Activated B cell treated with CpG ODN at 0.5 μM for 24 hours (primary cell): ENCODE data around the gene MYOZ3. TPM values are rescaled to one million over a fixed set of nuclear protein-coding genes. Genes with fewer than 3 reads are reported as not detected.

Experiments used
- ATAC-seq: fragments of 200-7000 bp; cut with Tn5 transposase; one replicate; pipeline ENCODE4 v1.10.0; 2021; ENCODE audit warnings: low read depth, mild to moderate bottlenecking, moderate library complexity
- CTCF ChIA-PET: fragments of 350-600 bp; sonication (Branson Sonifier 250); formaldehyde crosslinking; loops from one replicate; lab custom pipeline; 2021; ENCODE audit warnings: antibody characterized with exemption; lab: Charles Lee
- POLR2A ChIA-PET: fragments of 350-600 bp; sonication (Branson Sonifier 250); formaldehyde crosslinking; loops from one replicate; lab custom pipeline; 2021; ENCODE audit warnings: antibody characterized with exemption; lab: Charles Lee
- DNase-seq: peaks from one replicate; pipeline ENCODE4 v3.0.0; 2022
- H3K27ac Mint-ChIP-seq: one replicate; pipeline ENCODE4 v1.8.0; 2020; ENCODE audit warnings: mixed read lengths
- H3K27me3 Mint-ChIP-seq: one replicate; pipeline ENCODE4 v1.8.0; 2021; ENCODE audit warnings: mixed read lengths
- H3K36me3 Mint-ChIP-seq: one replicate; pipeline ENCODE4 v1.8.0; 2021; ENCODE audit warnings: low read depth, mixed read lengths
- H3K4me1 Mint-ChIP-seq: one replicate; pipeline ENCODE4 v1.8.0; 2021; ENCODE audit warnings: mixed read lengths
- H3K4me3 Mint-ChIP-seq: one replicate; pipeline ENCODE4 v1.8.0; 2020; ENCODE audit warnings: mild to moderate bottlenecking, mixed read lengths
- H3K9me3 Mint-ChIP-seq: one replicate; pipeline ENCODE4 v1.8.0; 2020; ENCODE audit warnings: mixed read lengths
- intact Hi-C: fragments of 100-400 bp; cut with micrococcal nuclease; formaldehyde crosslinking; loops from one replicate; pipeline ENCODE4 v1.15.1; 2024
- total RNA-seq: library from RNA; stranded (reverse); gene quantifications from 2 replicates; pipeline ENCODE4 v1.2.3, GENCODE V29; 2022
- TF ChIP-seq, protein P1 (sequence below): fragments of 200-600 bp; IDR thresholded peaks from one replicate; pipeline ENCODE4 v1.8.0; 2022; ENCODE audit warnings: antibody characterized with exemption, mild to moderate bottlenecking

The MYOZ3 gene
- total RNA-seq, 1 donor from 2014 or later, result 0.18 TPM

GRCh38 chr5:150676578-150676977 is 15.5 kb downstream of the MYOZ3 start:
- Mint-ChIP-seq H3K4me3 (no peak overlapping the region), H3K4me1 (peaks cover 8% of the 10 kb centered on the region), H3K9me3 (no peaks in the 10 kb centered on the region), H3K36me3 (peaks cover 10% of the 10 kb centered on the region), H3K27ac (no peak overlapping the region), H3K27me3 (peaks cover 5% of the 10 kb centered on the region)
- TF ChIP-seq, protein P1, sequence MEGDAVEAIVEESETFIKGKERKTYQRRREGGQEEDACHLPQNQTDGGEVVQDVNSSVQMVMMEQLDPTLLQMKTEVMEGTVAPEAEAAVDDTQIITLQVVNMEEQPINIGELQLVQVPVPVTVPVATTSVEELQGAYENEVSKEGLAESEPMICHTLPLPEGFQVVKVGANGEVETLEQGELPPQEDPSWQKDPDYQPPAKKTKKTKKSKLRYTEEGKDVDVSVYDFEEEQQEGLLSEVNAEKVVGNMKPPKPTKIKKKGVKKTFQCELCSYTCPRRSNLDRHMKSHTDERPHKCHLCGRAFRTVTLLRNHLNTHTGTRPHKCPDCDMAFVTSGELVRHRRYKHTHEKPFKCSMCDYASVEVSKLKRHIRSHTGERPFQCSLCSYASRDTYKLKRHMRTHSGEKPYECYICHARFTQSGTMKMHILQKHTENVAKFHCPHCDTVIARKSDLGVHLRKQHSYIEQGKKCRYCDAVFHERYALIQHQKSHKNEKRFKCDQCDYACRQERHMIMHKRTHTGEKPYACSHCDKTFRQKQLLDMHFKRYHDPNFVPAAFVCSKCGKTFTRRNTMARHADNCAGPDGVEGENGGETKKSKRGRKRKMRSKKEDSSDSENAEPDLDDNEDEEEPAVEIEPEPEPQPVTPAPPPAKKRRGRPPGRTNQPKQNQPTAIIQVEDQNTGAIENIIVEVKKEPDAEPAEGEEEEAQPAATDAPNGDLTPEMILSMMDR, result no peak
- CTCF ChIA-PET, result no interaction called here
- POLR2A ChIA-PET, result no interaction called here
- no peak for DNase-seq
- intact Hi-C loops, result no loop called here
- ATAC-seq, result no peak

DNA sequence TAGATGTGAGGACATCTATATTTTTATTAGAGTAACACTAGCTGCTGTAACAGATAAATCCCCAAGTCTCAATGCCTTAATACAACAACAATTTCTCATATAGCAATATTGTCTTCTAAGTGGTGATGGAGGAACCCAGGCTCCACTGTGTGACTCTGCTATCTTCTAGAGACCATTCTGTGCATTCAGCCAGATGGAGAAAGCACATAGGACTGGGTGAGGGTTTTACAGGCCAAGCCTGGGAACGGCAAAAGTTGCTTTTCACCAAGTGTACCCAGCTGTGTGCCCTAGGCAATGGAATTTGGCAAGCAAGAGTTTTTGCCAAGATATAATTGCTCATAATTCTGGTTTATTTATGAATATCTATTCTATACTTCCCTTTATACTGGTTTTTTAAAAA is 28.1 kb downstream of the MYOZ3 start:
- Mint-ChIP-seq H3K36me3 (peaks cover 62% of the 10 kb centered on the region), H3K4me3 (no peak overlapping the region), H3K27ac (no peak overlapping the region), H3K27me3 (no peaks in the 10 kb centered on the region), H3K4me1 (no peaks in the 10 kb centered on the region), H3K9me3 (no peaks in the 10 kb centered on the region)
- DNase-seq, result no peak
- CTCF ChIA-PET, result no interaction called here
- TF ChIP-seq, protein P1, result no peak
- no peak for ATAC-seq
- intact Hi-C loops, result no loop called here
- POLR2A ChIA-PET, result interaction anchor here (1.9 kb wide), 1 partner anchor 12 kb away, joined by 5 read pairs; the partner anchor contains the start of gene RBM22

- intact Hi-C loops, result no loop called here
- Mint-ChIP-seq H3K36me3 (peaks cover 76% of the 10 kb centered on the region), H3K27ac (no peak overlapping the region), H3K4me3 (no peak overlapping the region), H3K27me3 (no peaks in the 10 kb centered on the region), H3K9me3 (no peaks in the 10 kb centered on the region), H3K4me1 (no peaks in the 10 kb centered on the region)
- ATAC-seq, result no peak
- TF ChIP-seq, protein P1, result no peak
- DNase-seq, result no peak
- ChIA-PET POLR2A (interaction anchor here (0.7 kb wide), 2 partner anchors 33 to 136 kb away, joined by 3 to 4 read pairs; no protein-coding TSS in a partner anchor), CTCF (no interaction called here)
Measured at GRCh38 chr5:150690760-150691159, 29.7 kb downstream of the MYOZ3 start.

GRCh38 chr5:150692276-150692675 is 31.2 kb downstream of the MYOZ3 start:
- H3K36me3 Mint-ChIP-seq, result peaks cover 82% of the 10 kb centered on the region
- DNase-seq, result no peak
- POLR2A ChIA-PET, result no interaction called here
- intact Hi-C loops, result no loop called here
- TF ChIP-seq, protein P1, result no peak
- no peak for ATAC-seq
- H3K4me3 Mint-ChIP-seq, result no peak overlapping the region
- no peaks in the 10 kb centered on the region for H3K9me3 Mint-ChIP-seq
- no peaks in the 10 kb centered on the region for H3K27me3 Mint-ChIP-seq
- H3K27ac Mint-ChIP-seq, result no peak overlapping the region
- CTCF ChIA-PET, result no interaction called here
- H3K4me1 Mint-ChIP-seq, result no peaks in the 10 kb centered on the region

GRCh38 chr5:150694612-150695011 is 33.6 kb downstream of the MYOZ3 start:
- Mint-ChIP-seq H3K4me3 (no peak overlapping the region), H3K27ac (no peak overlapping the region), H3K9me3 (no peaks in the 10 kb centered on the region), H3K27me3 (no peaks in the 10 kb centered on the region), H3K4me1 (peaks cover 3% of the 10 kb centered on the region), H3K36me3 (peaks cover 87% of the 10 kb centered on the region)
- TF ChIP-seq, protein P1, result no peak
- DNase-seq (no peak), ATAC-seq (no peak)
- CTCF ChIA-PET, result no interaction called here
- POLR2A ChIA-PET, result no interaction called here
- intact Hi-C loops, result no loop called here
